ENCODE results near the gene SBF1. TPM values are rescaled to one million over a fixed set of nuclear protein-coding genes. Genes with fewer than 3 reads are reported as not detected.
A peak's percentile ranks its signal among the peaks of the same experiment; 100 is the strongest.

SBF1 gene
- total and polyA plus RNA-seq, 2 of the 13 experiments (the other 11 are each of a cell fraction or from before 2014, with no cell fraction given): 31.7 to 40.9 TPM

DNA sequence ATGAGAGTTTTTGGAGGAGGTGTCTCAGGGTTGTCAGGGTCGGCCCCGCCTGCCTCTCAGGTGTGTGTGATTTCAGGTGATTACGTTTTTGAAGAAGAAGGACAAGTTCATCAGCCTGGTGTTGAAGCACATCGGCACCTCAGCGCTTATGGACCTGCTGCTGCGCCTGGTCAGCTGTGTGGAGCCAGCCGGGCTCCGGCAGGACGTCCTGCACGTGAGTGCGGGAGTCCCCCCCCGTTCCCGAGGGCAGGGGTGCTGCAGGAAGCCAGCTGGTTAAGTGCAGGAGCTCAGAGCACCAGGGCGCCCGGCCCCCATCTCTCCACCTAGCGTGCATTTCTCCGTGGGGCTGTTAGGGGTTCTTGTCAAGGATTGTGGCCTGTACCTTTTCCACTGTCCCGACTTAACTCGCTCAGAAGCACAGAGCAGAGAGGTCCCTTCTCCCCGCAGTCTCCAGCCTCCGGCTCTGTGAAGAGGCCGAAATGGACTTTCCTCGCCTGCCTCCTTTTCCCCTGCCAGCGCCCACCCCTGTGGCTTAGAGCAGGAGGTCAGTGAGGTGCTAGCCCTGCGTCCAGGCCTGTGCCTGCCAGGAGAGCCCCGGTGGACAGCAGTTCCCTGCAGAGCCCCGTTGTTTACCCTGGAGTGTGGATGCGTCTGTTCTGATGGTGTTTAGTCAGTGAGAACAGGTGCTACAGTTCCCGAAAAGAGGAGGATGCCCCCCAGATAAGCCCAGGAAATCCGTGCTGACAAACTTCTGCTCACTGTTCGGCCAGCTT is 60.2 kb downstream of the SBF1 start:
- FAIRE-seq (no peak), DNase-seq (ENCODE audit: low spot score) (no peak), ATAC-seq (no peak; the same call in 2 of the 3 replicates)
- Histone ChIP-seq H3K4me2 (ENCODE audit: low read depth, low read length) (no peak overlapping the region), H3K4me3 (replicated peaks in 1 of 3; ENCODE audit: insufficient read depth in 1 of 3, low read depth in 2 of 3, low read length in 3 of 3) (no peak overlapping the region), H3K27me3 (ENCODE audit: control insufficient read depth in 1 of 2, insufficient read depth in 2 of 2, low read length in 2 of 2) (no peaks in the 10 kb centered on the region), H3K36me3 (replicated peaks in 1 of 2; ENCODE audit: control insufficient read depth in 1 of 2, insufficient read depth in 2 of 2, low read length in 2 of 2) (peaks cover 36 to 71% of the 10 kb centered on the region in 2 experiments), H3K9ac (ENCODE audit: insufficient read depth, low read depth, low read length) (no peak overlapping the region), H2AFZ (ENCODE audit: low read length) (no peak overlapping the region), H3K79me2 (ENCODE audit: insufficient read depth, low read length) (no peaks in the 10 kb centered on the region), H3K4me1 (ENCODE audit: insufficient read depth, low read length) (no peaks in the 10 kb centered on the region; the same call in 1 of the 2 replicates), H3K9me3 (ENCODE audit: low read length) (no peaks in the 10 kb centered on the region), H4K20me1 (ENCODE audit: insufficient read depth, low read length) (no peaks in the 10 kb centered on the region), H3K27ac (ENCODE audit: extremely low read length, insufficient read depth, low read length) (no peak overlapping the region)
- POLR2A ChIA-PET: no interaction called here
- CTCF ChIA-PET (ENCODE audit: low intra/inter-chr PET ratio, low total read pairs): no interaction called here
- TF ChIP-seq, protein P1, sequence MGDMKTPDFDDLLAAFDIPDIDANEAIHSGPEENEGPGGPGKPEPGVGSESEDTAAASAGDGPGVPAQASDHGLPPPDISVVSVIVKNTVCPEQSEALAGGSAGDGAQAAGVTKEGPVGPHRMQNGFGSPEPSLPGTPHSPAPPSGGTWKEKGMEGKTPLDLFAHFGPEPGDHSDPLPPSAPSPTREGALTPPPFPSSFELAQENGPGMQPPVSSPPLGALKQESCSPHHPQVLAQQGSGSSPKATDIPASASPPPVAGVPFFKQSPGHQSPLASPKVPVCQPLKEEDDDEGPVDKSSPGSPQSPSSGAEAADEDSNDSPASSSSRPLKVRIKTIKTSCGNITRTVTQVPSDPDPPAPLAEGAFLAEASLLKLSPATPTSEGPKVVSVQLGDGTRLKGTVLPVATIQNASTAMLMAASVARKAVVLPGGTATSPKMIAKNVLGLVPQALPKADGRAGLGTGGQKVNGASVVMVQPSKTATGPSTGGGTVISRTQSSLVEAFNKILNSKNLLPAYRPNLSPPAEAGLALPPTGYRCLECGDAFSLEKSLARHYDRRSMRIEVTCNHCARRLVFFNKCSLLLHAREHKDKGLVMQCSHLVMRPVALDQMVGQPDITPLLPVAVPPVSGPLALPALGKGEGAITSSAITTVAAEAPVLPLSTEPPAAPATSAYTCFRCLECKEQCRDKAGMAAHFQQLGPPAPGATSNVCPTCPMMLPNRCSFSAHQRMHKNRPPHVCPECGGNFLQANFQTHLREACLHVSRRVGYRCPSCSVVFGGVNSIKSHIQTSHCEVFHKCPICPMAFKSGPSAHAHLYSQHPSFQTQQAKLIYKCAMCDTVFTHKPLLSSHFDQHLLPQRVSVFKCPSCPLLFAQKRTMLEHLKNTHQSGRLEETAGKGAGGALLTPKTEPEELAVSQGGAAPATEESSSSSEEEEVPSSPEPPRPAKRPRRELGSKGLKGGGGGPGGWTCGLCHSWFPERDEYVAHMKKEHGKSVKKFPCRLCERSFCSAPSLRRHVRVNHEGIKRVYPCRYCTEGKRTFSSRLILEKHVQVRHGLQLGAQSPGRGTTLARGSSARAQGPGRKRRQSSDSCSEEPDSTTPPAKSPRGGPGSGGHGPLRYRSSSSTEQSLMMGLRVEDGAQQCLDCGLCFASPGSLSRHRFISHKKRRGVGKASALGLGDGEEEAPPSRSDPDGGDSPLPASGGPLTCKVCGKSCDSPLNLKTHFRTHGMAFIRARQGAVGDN (CRISPR knock-in tag; IDR thresholded peaks at IDR 0.05): peak; percentile 6; the same call in 1 of the 2 replicates
- TF ChIP-seq, protein P2, sequence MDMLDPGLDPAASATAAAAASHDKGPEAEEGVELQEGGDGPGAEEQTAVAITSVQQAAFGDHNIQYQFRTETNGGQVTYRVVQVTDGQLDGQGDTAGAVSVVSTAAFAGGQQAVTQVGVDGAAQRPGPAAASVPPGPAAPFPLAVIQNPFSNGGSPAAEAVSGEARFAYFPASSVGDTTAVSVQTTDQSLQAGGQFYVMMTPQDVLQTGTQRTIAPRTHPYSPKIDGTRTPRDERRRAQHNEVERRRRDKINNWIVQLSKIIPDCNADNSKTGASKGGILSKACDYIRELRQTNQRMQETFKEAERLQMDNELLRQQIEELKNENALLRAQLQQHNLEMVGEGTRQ (IDR thresholded peaks at IDR 0.05; ENCODE audit: low read depth, low read length): no peak
- TF ChIP-seq, protein P2 (CRISPR knock-in tag; IDR thresholded peaks at IDR 0.05; ENCODE audit: borderline replicate concordance): no peak
- peak; percentile 78 for TF ChIP-seq AGO2 (optimal IDR thresholded peaks at IDR 0.05; ENCODE audit: low read depth, low read length)
- TF ChIP-seq ASH2L (IDR thresholded peaks at IDR 0.05; ENCODE audit: insufficient read length, low read depth, low read length): no peak
- peak; percentile 57 for TF ChIP-seq RBM22 (optimal IDR thresholded peaks at IDR 0.05; ENCODE audit: low read length)
- TF ChIP-seq, protein P3, sequence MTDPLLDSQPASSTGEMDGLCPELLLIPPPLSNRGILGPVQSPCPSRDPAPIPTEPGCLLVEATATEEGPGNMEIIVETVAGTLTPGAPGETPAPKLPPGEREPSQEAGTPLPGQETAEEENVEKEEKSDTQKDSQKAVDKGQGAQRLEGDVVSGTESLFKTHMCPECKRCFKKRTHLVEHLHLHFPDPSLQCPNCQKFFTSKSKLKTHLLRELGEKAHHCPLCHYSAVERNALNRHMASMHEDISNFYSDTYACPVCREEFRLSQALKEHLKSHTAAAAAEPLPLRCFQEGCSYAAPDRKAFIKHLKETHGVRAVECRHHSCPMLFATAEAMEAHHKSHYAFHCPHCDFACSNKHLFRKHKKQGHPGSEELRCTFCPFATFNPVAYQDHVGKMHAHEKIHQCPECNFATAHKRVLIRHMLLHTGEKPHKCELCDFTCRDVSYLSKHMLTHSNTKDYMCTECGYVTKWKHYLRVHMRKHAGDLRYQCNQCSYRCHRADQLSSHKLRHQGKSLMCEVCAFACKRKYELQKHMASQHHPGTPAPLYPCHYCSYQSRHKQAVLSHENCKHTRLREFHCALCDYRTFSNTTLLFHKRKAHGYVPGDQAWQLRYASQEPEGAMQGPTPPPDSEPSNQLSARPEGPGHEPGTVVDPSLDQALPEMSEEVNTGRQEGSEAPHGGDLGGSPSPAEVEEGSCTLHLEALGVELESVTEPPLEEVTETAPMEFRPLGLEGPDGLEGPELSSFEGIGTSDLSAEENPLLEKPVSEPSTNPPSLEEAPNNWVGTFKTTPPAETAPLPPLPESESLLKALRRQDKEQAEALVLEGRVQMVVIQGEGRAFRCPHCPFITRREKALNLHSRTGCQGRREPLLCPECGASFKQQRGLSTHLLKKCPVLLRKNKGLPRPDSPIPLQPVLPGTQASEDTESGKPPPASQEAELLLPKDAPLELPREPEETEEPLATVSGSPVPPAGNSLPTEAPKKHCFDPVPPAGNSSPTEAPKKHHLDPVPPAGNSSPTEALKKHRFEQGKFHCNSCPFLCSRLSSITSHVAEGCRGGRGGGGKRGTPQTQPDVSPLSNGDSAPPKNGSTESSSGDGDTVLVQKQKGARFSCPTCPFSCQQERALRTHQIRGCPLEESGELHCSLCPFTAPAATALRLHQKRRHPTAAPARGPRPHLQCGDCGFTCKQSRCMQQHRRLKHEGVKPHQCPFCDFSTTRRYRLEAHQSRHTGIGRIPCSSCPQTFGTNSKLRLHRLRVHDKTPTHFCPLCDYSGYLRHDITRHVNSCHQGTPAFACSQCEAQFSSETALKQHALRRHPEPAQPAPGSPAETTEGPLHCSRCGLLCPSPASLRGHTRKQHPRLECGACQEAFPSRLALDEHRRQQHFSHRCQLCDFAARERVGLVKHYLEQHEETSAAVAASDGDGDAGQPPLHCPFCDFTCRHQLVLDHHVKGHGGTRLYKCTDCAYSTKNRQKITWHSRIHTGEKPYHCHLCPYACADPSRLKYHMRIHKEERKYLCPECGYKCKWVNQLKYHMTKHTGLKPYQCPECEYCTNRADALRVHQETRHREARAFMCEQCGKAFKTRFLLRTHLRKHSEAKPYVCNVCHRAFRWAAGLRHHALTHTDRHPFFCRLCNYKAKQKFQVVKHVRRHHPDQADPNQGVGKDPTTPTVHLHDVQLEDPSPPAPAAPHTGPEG (CRISPR knock-in tag; IDR thresholded peaks at IDR 0.05): no peak
- TF ChIP-seq, protein P4, sequence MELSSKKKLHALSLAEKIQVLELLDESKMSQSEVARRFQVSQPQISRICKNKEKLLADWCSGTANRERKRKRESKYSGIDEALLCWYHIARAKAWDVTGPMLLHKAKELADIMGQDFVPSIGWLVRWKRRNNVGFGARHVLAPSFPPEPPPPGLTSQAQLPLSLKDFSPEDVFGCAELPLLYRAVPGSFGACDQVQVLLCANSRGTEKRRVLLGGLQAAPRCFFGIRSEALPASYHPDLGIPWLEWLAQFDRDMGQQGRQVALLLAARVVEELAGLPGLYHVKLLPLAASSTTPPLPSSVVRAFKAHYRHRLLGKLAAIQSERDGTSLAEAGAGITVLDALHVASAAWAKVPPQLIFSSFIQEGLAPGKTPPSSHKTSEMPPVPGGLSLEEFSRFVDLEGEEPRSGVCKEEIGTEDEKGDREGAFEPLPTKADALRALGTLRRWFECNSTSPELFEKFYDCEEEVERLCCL (CRISPR knock-in tag; IDR thresholded peaks at IDR 0.05; ENCODE audit: borderline replicate concordance): no peak
- in situ Hi-C loops (cut with HindIII; ENCODE audit: extremely low pct_ligation_motif_present, low pct_unique_long_range_greater_than_20kb): no loop called here
- WGBS (ENCODE audit: low lambda C conversion rate): 96% methylated on average over 25 of the region's 31 CpGs
- intact Hi-C loops (cut with micrococcal nuclease; ENCODE audit: unreplicated experiment): no loop called here
- BruUV-seq (replicated peaks): no TSS peak

Data from HepG2 (cell line).